Sigmoid colon (tissue), 7 donors: ENCODE data around the gene EHMT1. TPM values are rescaled to one million over a fixed set of nuclear protein-coding genes. Genes with fewer than 3 reads are reported as not detected.

Source experiments
- DNase-seq: peaks from one replicate; pipeline ENCODE4 v3.0.0-alpha.2; 2019
- H3K27ac ChIP-seq, 4 donors: fragments of 200-600 bp; sonication (generic); one replicate each; pipeline ENCODE4 v1.5.1; 2016 to 2019; ENCODE audit warnings: mild to moderate bottlenecking in 1 of 4
- H3K27me3 ChIP-seq, 3 donors: fragments of 200-600 bp; sonication (generic); one replicate each; pipeline ENCODE4 v1.5.1; 2019; ENCODE audit warnings: mild to moderate bottlenecking in 1 of 3
- H3K36me3 ChIP-seq, 4 donors: fragments of 200-600 bp; sonication (generic); one replicate each; pipeline ENCODE4 v1.5.1; 2016 to 2019
- H3K4me1 ChIP-seq, 4 donors: fragments of 200-600 bp; sonication (generic); one replicate each; pipeline ENCODE4 v1.5.1; 2017 to 2019
- H3K4me3 ChIP-seq, 4 donors: fragments of 200-600 bp; sonication (generic); one replicate each; pipeline ENCODE4 v1.5.1; 2017 to 2019; ENCODE audit warnings: mild to moderate bottlenecking in 2 of 4, moderate library complexity in 1 of 4
- H3K9me3 ChIP-seq, 4 donors: fragments of 200-600 bp in 3 of 4; sonication (generic) in 3 of 4; one replicate each; pipeline versions ENCODE4 v1.5.1 to v1.6.1; 2013 to 2019
- EP300 ChIP-seq, 4 donors: sonication (generic); formaldehyde crosslinking; IDR thresholded peaks; one replicate each; pipeline ENCODE4 v1.6.1; 2017; ENCODE audit warnings: antibody characterized with exemption in 4 of 4
- POLR2A ChIP-seq, 2 donors: fragments of 450-650 bp; IDR thresholded peaks; one replicate each; pipeline ENCODE4 v1.6.1; 2016; ENCODE audit warnings: antibody characterized with exemption in 2 of 2, mild to moderate bottlenecking in 2 of 2, moderate library complexity in 2 of 2
- POLR2AphosphoS5 ChIP-seq, 4 donors: sonication (generic); formaldehyde crosslinking; IDR thresholded peaks; one replicate each; pipeline ENCODE4 v1.6.1; 2017; ENCODE audit warnings: antibody characterized with exemption in 4 of 4
- WGBS, 2 donors: extraction: QIAGEN DNeasy Blood & Tissue Kit; methylation state at CpG; one replicate each; pipeline ENCODE4 v1.1.7; 2013; 5-methylcytosine and 5-hydroxymethylcytosine counted together
- intact Hi-C: fragments of 100-400 bp; cut with DNase I; formaldehyde crosslinking; loops from one replicate; pipeline ENCODE4 v1.15.1; 2023
- polyA plus RNA-seq, 3 donors: library from polyadenylated mRNA; stranded (reverse); fragments of 200-250 nt; gene quantifications; one replicate each; pipeline ENCODE4 v1.2.3, GENCODE V29; 2013
- total RNA-seq, 4 donors: library from RNA; depleted of rRNA; stranded (reverse); fragments of >200 nt; gene quantifications; one replicate each; pipeline ENCODE4 v1.1.0, GENCODE V29; 2016
- TF ChIP-seq, protein P1 (sequence below), 4 experiments: fragments of 450-650 bp in 3 of 4; fragments of 200-600 bp in 1 of 4; IDR thresholded peaks; one replicate each; pipeline ENCODE4 v1.5.1; 2016 to 2019; ENCODE audit warnings: antibody characterized with exemption in 4 of 4, mild to moderate bottlenecking in 3 of 4, moderate library complexity in 2 of 4
- donor health status: healthy with polysubstance abuse.
- donor health status: Bipolar disorder and iron deficiency.
- donor health status: healthy.

EHMT1 gene
- total and polyA plus RNA-seq, 7 donors: 19.2 to 91.4 (median 60.4) TPM

- no peak for TF ChIP-seq EP300 (IDR thresholded peaks at IDR 0.05)
- no peak for TF ChIP-seq POLR2A (IDR thresholded peaks at IDR 0.05)
- TF ChIP-seq, protein P1, sequence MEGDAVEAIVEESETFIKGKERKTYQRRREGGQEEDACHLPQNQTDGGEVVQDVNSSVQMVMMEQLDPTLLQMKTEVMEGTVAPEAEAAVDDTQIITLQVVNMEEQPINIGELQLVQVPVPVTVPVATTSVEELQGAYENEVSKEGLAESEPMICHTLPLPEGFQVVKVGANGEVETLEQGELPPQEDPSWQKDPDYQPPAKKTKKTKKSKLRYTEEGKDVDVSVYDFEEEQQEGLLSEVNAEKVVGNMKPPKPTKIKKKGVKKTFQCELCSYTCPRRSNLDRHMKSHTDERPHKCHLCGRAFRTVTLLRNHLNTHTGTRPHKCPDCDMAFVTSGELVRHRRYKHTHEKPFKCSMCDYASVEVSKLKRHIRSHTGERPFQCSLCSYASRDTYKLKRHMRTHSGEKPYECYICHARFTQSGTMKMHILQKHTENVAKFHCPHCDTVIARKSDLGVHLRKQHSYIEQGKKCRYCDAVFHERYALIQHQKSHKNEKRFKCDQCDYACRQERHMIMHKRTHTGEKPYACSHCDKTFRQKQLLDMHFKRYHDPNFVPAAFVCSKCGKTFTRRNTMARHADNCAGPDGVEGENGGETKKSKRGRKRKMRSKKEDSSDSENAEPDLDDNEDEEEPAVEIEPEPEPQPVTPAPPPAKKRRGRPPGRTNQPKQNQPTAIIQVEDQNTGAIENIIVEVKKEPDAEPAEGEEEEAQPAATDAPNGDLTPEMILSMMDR (IDR thresholded peaks at IDR 0.05): no peak
- TF ChIP-seq POLR2AphosphoS5 (IDR thresholded peaks at IDR 0.05): no peak
- H3K27ac ChIP-seq: peak overlapping the region; percentile 68 to 77 (median 74)
- intact Hi-C loops: loop anchor here (1.0 to 10.0 kb wide), 4 partner anchors 14 to 150 kb away; partner anchors contain the start of genes EHMT1, MRPL41, NSMF and PNPLA7
Measured at GRCh38 chr9:137604345-137605086, 14.3 kb upstream of the EHMT1 start.

DNA sequence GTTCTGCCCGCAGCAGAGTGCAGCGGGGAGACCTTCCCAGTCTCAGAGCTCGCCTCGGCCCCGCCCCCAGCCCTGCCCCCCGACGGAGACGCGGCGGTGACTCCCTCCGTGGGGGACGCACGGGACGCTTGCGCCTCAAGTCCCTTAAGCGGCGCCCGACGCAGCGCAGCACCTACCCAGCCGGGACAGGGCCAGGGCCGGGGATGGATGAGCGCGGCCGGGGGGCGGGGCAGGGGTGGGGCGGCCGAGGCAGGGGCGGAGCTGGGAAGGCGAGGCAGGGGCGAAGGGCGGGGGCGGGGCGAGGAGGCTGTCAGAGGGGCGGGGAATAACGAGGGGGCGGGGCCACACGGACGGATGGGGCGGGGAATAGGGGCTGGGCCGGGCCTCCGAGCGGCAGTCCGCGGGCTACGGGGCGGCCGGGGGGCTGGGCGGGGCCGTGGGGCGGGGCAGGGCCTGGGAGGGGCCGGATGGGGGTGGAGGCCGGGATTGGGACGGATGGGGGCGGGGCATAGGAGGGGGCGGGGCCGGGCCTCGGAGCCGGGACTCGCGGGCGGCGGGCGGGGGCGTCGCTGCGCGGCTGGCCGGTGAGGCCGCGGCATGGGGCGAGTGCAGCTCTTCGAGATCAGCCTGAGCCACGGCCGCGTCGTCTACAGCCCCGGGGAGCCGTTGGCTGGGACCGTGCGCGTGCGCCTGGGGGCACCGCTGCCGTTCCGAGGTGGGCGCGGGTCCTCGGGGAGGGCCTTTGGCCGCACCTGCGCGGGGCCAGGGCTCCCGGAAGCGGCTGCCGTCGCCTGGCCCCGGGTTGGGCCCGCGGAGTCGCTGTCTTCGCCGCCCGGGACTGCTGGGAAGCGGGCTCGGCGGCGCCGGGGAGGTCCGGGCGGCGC is 13.4 kb upstream of the EHMT1 start, which contains the start of gene ARRDC1:
TSS of gene ARRDC1 (plus strand) at position 566 of the 884 bp plus-strand sequence. CDS start at position 598, 32 bp downstream.
- H3K4me1 ChIP-seq: peaks cover 0 to 32% (median 25%) of the 10 kb centered on the region in 4 donors
- intact Hi-C loops: loop anchor here (1.0 to 10.0 kb wide), 4 partner anchors 13 to 151 kb away; partner anchors contain the start of genes EHMT1, MRPL41, NSMF and PNPLA7
- WGBS, 2 donors: 1% methylated on average over 111 of the region's 111 CpGs
- H3K36me3 ChIP-seq: no peaks in the 10 kb centered on the region
- TF ChIP-seq EP300 (IDR thresholded peaks at IDR 0.05) (no peak), POLR2AphosphoS5 (IDR thresholded peaks at IDR 0.05) (peak; percentile 16 to 65 (median 48))
- DNase-seq: peak; percentile 97
- peak within 1 kb of the TSS; percentile 54 to 99 (median 84) for H3K4me3 ChIP-seq
- peak within 1 kb of the TSS; percentile 79 to 85 (median 84) for H3K27ac ChIP-seq
- H3K9me3 ChIP-seq: no peaks in the 10 kb centered on the region
- H3K27me3 ChIP-seq: no peaks in the 10 kb centered on the region

More at GRCh38 chr9:137604345-137605086, 14.3 kb upstream of the EHMT1 start:
- Histone ChIP-seq H3K36me3 (no peaks in the 10 kb centered on the region), H3K4me1 (peaks cover 0 to 32% (median 25%) of the 10 kb centered on the region in 4 donors), H3K9me3 (no peaks in the 10 kb centered on the region), H3K4me3 (peak overlapping the region; percentile 54 to 99 (median 84)), H3K27me3 (no peaks in the 10 kb centered on the region)
- WGBS, 2 donors: 6 to 14% methylated on average over 49 of the region's 49 CpGs
- no peak for DNase-seq

DNA sequence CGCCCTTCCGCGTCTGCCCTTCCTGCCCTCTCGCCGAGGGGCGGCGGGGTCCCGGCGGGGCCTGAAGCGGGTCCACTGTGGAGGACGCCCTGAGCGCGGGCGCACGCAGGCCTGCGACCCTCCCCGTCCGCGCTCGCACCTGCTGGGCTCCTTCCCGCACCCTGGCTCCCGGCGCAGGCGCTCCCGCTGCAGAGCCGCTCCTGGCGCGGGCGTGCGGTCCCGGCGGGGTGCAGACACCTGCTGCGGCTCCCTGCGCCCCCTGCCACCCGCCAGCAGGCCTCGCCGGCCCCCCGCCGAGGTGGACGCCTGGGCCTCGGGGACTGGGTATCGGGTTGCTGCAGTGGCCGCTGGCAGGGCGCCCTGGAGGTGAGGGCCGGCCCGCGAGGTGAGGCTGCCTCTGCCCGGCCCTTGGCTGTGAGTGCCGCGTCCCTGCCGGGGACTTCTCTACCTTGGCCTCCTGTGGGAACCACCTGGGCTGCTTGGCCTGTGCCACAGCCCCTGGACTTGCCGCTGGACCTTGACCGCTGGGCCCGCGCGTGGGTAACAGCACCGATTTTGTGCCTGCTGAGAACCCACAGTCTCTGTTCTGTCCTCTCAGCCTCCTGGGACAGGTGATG is 12.7 kb upstream of the EHMT1 start:
- intact Hi-C loops: loop anchor here (5.0 to 10.0 kb wide), 2 partner anchors 54 to 151 kb away; partner anchors contain the start of genes MRPL41, NSMF and PNPLA7
- Histone ChIP-seq H3K4me1 (peaks cover 0 to 32% (median 25%) of the 10 kb centered on the region in 4 donors), H3K4me3 (peak overlapping the region; percentile 53 to 99 (median 84)), H3K9me3 (no peaks in the 10 kb centered on the region), H3K27ac (peak overlapping the region; percentile 79 to 85 (median 84)), H3K27me3 (no peaks in the 10 kb centered on the region), H3K36me3 (no peaks in the 10 kb centered on the region)
- TF ChIP-seq POLR2AphosphoS5 (IDR thresholded peaks at IDR 0.05) (no peak), POLR2A (IDR thresholded peaks at IDR 0.05) (no peak), EP300 (IDR thresholded peaks at IDR 0.05) (no peak)
- TF ChIP-seq, protein P1 (IDR thresholded peaks at IDR 0.05): no peak
- DNase-seq: no peak
- WGBS, 2 donors: 1 to 4% methylated on average over 57 of the region's 57 CpGs

DNA sequence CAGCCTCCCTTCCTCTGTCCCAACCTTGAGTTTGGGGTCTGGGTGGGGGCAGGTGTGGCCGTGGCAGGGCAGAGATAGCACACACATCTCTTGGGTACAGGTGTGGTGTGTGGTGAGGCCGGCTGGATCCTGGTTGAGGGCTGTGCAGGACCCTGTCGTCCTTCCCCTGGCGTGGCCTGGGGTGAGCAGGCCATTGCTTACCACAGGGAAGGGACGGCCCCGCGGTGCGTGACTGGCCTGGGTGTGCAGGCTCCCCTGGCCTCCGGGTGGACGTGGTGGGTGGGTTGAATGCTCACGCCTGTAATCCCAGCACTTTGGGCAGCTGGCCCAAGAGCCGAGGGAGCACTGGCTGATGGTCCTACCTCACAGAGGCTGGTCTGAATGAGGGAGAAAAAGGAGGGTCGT is 12.1 kb upstream of the EHMT1 start:
- H3K9me3 ChIP-seq: no peaks in the 10 kb centered on the region
- TF ChIP-seq POLR2AphosphoS5 (IDR thresholded peaks at IDR 0.05): no peak
- TF ChIP-seq EP300 (IDR thresholded peaks at IDR 0.05): no peak
- TF ChIP-seq POLR2A (IDR thresholded peaks at IDR 0.05): no peak
- TF ChIP-seq, protein P1 (IDR thresholded peaks at IDR 0.05): no peak
- peak overlapping the region; percentile 53 to 99 (median 84) for H3K4me3 ChIP-seq
- H3K4me1 ChIP-seq: peaks cover 0 to 36% (median 25%) of the 10 kb centered on the region in 4 donors
- WGBS, 2 donors: 10 to 45% methylated on average over 13 of the region's 13 CpGs
- DNase-seq: no peak
- intact Hi-C loops: loop anchor here (5.0 to 10.0 kb wide), 2 partner anchors 54 to 152 kb away; partner anchors contain the start of genes MRPL41, NSMF and PNPLA7
- no peaks in the 10 kb centered on the region for H3K27me3 ChIP-seq
- H3K27ac ChIP-seq: peak overlapping the region in 1 of 4 donors; percentile 83
- H3K36me3 ChIP-seq: no peaks in the 10 kb centered on the region
